Liver (tissue), 9 donors: ENCODE measurements around the gene NRG3. TPM values are rescaled to one million over a fixed set of nuclear protein-coding genes. Genes with fewer than 3 reads are reported as not detected.

Experiments
- DNase-seq: peaks from one replicate; pipeline ENCODE4 v3.0.0-alpha.2; 2017; ENCODE audit warnings: low spot score
- H3K27ac ChIP-seq, 2 donors: one replicate each; pipeline ENCODE4 v1.7.0; 2013; ENCODE audit warnings: inconsistent platforms in 2 of 2, low read length in 2 of 2, control low read depth in 1 of 2, low read depth in 1 of 2, mild to moderate bottlenecking in 1 of 2
- H3K27me3 ChIP-seq, 4 donors: one replicate each; pipeline versions ENCODE4 v1.6.1 to v1.7.0; 2013; ENCODE audit warnings: low read length in 3 of 4, inconsistent platforms in 1 of 4, mild to moderate bottlenecking in 1 of 4, moderate library complexity in 1 of 4; ENCODE audit not compliant: control insufficient read depth in 4 of 4, insufficient read depth in 4 of 4
- H3K36me3 ChIP-seq, 4 donors: one replicate each; pipeline versions ENCODE4 v1.6.1 to v1.7.0; 2013; ENCODE audit warnings: low read length in 3 of 4, mild to moderate bottlenecking in 3 of 4, low read depth in 1 of 4, moderate library complexity in 1 of 4; ENCODE audit not compliant: control insufficient read depth in 4 of 4, insufficient read depth in 3 of 4
- H3K4me1 ChIP-seq, 4 donors: one replicate each; pipeline versions ENCODE4 v1.6.1 to v1.7.0; 2013; ENCODE audit warnings: low read length in 3 of 4, mild to moderate bottlenecking in 3 of 4, moderate library complexity in 1 of 4; ENCODE audit not compliant: control insufficient read depth in 4 of 4, insufficient read depth in 4 of 4
- H3K4me3 ChIP-seq, 3 donors: one replicate each; pipeline versions ENCODE4 v1.6.1 to v1.7.0; 2013; ENCODE audit warnings: low read length in 3 of 3, control low read depth in 1 of 3, low read depth in 1 of 3, mild to moderate bottlenecking in 1 of 3
- H3K9ac ChIP-seq, 2 donors: one replicate each; pipeline ENCODE4 v1.7.0; 2013; ENCODE audit warnings: low read length in 2 of 2, mild to moderate bottlenecking in 2 of 2, moderate library complexity in 2 of 2, control low read depth in 1 of 2, low read depth in 1 of 2
- H3K9me3 ChIP-seq, 4 donors: one replicate each; pipeline versions ENCODE4 v1.6.1 to v1.7.0; 2013; ENCODE audit warnings: low read length in 3 of 4; ENCODE audit not compliant: control insufficient read depth in 4 of 4
- CTCF ChIP-seq: fragments of 150-350 bp; IDR thresholded peaks from 2 replicates; pipeline ENCODE4 v1.5.1; 2017; ENCODE audit warnings: improper control_type of control experiment, low read depth, low read length; ENCODE audit not compliant: missing input control
- EGR1 ChIP-seq, 2 donors: IDR thresholded peaks; 2 replicates each; pipeline ENCODE4 v1.6.1; 2016 to 2018; ENCODE audit warnings: antibody characterized with exemption in 2 of 2, low read depth in 2 of 2
- FOXA1 ChIP-seq: IDR thresholded peaks from 2 replicates; pipeline ENCODE4 v1.6.1; 2016; ENCODE audit warnings: antibody characterized with exemption
- FOXA2 ChIP-seq: IDR thresholded peaks from 2 replicates; pipeline ENCODE4 v1.6.1; 2016; ENCODE audit warnings: antibody characterized with exemption
- GABPA ChIP-seq, 2 donors: IDR thresholded peaks in 1 of 2; conservative IDR thresholded peaks in 1 of 2; 2 replicates each; pipeline ENCODE4 v1.6.1; 2016; ENCODE audit warnings: antibody characterized with exemption in 2 of 2, mild to moderate bottlenecking in 1 of 2, moderate library complexity in 1 of 2
- HNF4A ChIP-seq, 2 donors: conservative IDR thresholded peaks; 2 replicates each; pipeline ENCODE4 v1.6.1; 2016; ENCODE audit warnings: antibody characterized with exemption in 2 of 2, mild to moderate bottlenecking in 2 of 2
- HNF4G ChIP-seq: IDR thresholded peaks from 2 replicates; pipeline ENCODE4 v1.6.1; 2016; ENCODE audit warnings: antibody characterized with exemption
- JUND ChIP-seq, 2 donors: IDR thresholded peaks; 2 replicates each; pipeline ENCODE4 v1.6.1; 2016; ENCODE audit warnings: antibody characterized with exemption in 2 of 2
- MAX ChIP-seq: IDR thresholded peaks from 2 replicates; pipeline ENCODE4 v1.6.1; 2016; ENCODE audit warnings: antibody characterized with exemption
- NR2F2 ChIP-seq: IDR thresholded peaks from 2 replicates; pipeline ENCODE4 v1.6.1; 2016; ENCODE audit warnings: antibody characterized with exemption
- RAD21 ChIP-seq, 2 donors: IDR thresholded peaks; 2 replicates each; pipeline ENCODE4 v1.6.1; 2016; ENCODE audit warnings: antibody characterized with exemption in 2 of 2, mild to moderate bottlenecking in 2 of 2
- RXRA ChIP-seq, 2 donors: IDR thresholded peaks; 2 replicates each; pipeline ENCODE4 v1.6.1; 2017 to 2018; ENCODE audit warnings: antibody characterized with exemption in 2 of 2, mild to moderate bottlenecking in 1 of 2
- SP1 ChIP-seq: IDR thresholded peaks from 2 replicates; pipeline ENCODE4 v1.6.1; 2018; ENCODE audit warnings: antibody characterized with exemption, mild to moderate bottlenecking
- TAF1 ChIP-seq: conservative IDR thresholded peaks from 2 replicates; pipeline ENCODE4 v1.6.1; 2016; ENCODE audit warnings: antibody characterized with exemption, mild to moderate bottlenecking
- WGBS: extraction: QIAGEN DNeasy Blood & Tissue Kit; methylation state at CpG from one replicate; pipeline ENCODE4 v1.1.7; 2013; 5-methylcytosine and 5-hydroxymethylcytosine counted together
- polyA plus RNA-seq, 2 donors: library from polyadenylated mRNA; stranded (reverse) in 1 of 2; unstranded in 1 of 2; fragments of 200-250 nt in 1 of 2; fragments of >200 nt in 1 of 2; fragmentation: Nextera tagmentation in 1 of 2; extraction: Ambion mirVana in 1 of 2; gene quantifications; one replicate each; pipeline versions ENCODE4 v1.2.1 to v1.2.3, GENCODE V29; 2013 to 2015
- total RNA-seq, 2 donors: library from RNA; depleted of rRNA; stranded (reverse); fragments of >200 nt; gene quantifications; one replicate each; pipeline ENCODE4 v1.2.3, GENCODE V29; 2014
- TF ChIP-seq, protein P1 (sequence below): IDR thresholded peaks from 2 replicates; pipeline ENCODE4 v1.6.1; 2016; ENCODE audit warnings: antibody characterized with exemption
- donor health status: healthy.
- donor health status: healthy.
- donor health status: healthy.
- donor health status: healthy.
- donor health status: healthy.

Gene NRG3
- total and polyA plus RNA-seq, 4 donors = 0.24 to 3.7 (median 0.38) TPM

DNA sequence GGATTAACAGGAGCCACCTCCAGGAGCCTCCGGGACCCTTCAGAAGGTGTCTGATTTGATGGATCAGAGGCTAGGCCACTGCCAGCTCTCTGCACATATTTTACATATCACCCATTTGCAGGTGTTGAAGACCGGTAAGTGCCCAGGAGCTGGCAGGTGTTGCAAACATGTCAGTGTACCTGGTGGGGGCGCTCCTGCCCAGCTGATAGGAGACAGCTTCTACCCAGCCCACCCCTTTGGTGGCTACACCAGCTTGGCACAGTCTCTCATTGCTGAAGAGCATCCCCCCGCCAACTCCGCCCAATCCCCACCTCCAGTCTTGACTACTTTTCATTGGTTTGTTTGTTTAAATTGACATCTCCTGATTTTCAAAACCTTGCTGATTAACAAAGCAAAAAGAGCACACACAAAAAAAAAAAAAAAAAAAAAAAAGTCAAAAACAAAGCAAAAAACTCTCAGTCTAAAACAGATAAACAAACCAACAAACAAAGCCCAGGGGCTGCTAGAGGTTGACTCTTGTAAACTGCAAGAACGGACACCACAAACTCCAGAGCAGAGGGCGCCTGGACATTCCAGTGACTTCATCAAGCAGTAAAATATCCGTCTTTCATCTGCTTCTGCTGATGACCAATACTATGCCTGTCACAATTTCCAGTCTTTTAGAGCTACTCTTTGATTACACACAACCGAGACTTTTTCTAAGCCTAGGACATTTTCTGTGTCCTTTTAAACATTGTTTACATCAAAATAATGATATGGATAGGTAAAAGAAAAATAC is 275.3 kb downstream of the NRG3 start:
- 56% methylated on average over 9 of the region's 9 CpGs for WGBS
- H3K4me1 ChIP-seq = no peaks in the 10 kb centered on the region
- TF ChIP-seq CTCF = peak; percentile 32
- no peak for TF ChIP-seq TAF1
- TF ChIP-seq RAD21 (IDR thresholded peaks at IDR 0.05) = peak; percentile 73 to 75
- H3K9ac ChIP-seq = no peak overlapping the region
- no peak overlapping the region for H3K4me3 ChIP-seq
- H3K27me3 ChIP-seq = no peaks in the 10 kb centered on the region
- H3K9me3 ChIP-seq = no peaks in the 10 kb centered on the region
- DNase-seq = peak; percentile 38
- no peaks in the 10 kb centered on the region for H3K36me3 ChIP-seq
- H3K27ac ChIP-seq = no peak overlapping the region

GRCh38 chr10:82160307-82160706 is 285.3 kb downstream of the NRG3 start:
- H3K9me3 ChIP-seq = no peaks in the 10 kb centered on the region
- H3K36me3 ChIP-seq = no peaks in the 10 kb centered on the region
- TF ChIP-seq RXRA (IDR thresholded peaks at IDR 0.05) = no peak
- TF ChIP-seq TAF1 = no peak
- no peak for TF ChIP-seq FOXA2
- TF ChIP-seq RAD21 (IDR thresholded peaks at IDR 0.05) = no peak
- no peak for TF ChIP-seq HNF4A (conservative IDR thresholded peaks at IDR 0.05)
- no peak for TF ChIP-seq MAX
- TF ChIP-seq SP1 = no peak
- TF ChIP-seq EGR1 (IDR thresholded peaks at IDR 0.05; ENCODE audit: low read depth in 2 of 2) = no peak
- TF ChIP-seq GABPA (IDR thresholded peaks at IDR 0.05 in 1 of 2, conservative IDR thresholded peaks at IDR 0.05 in 1 of 2) = no peak
- TF ChIP-seq CTCF = no peak
- TF ChIP-seq, protein P1, sequence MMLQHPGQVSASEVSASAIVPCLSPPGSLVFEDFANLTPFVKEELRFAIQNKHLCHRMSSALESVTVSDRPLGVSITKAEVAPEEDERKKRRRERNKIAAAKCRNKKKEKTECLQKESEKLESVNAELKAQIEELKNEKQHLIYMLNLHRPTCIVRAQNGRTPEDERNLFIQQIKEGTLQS = no peak
- no peak for TF ChIP-seq HNF4G
- H3K27ac ChIP-seq = no peak overlapping the region
- no peak for DNase-seq
- H3K4me3 ChIP-seq = no peak overlapping the region
- no peak overlapping the region for H3K9ac ChIP-seq
- peaks cover 0 to 17% (median 5%) of the 10 kb centered on the region in 4 donors for H3K4me1 ChIP-seq
- 96% methylated on average over 1 of the region's 1 CpG for WGBS
- no peaks in the 10 kb centered on the region for H3K27me3 ChIP-seq

- DNase-seq = no peak
- Histone ChIP-seq H3K27me3 (no peaks in the 10 kb centered on the region), H3K4me1 (peaks cover 0 to 17% (median 5%) of the 10 kb centered on the region in 4 donors), H3K4me3 (no peak overlapping the region), H3K27ac (no peak overlapping the region), H3K9ac (no peak overlapping the region), H3K36me3 (no peaks in the 10 kb centered on the region), H3K9me3 (no peaks in the 10 kb centered on the region)
- WGBS = 88% methylated on average over 2 of the region's 2 CpGs
- no peak for TF ChIP-seq FOXA2
- TF ChIP-seq HNF4A (conservative IDR thresholded peaks at IDR 0.05) = no peak
- TF ChIP-seq FOXA1 = no peak
- no peak for TF ChIP-seq JUND (IDR thresholded peaks at IDR 0.05)
- no peak for TF ChIP-seq RXRA (IDR thresholded peaks at IDR 0.05)
- no peak for TF ChIP-seq CTCF
- TF ChIP-seq EGR1 (IDR thresholded peaks at IDR 0.05; ENCODE audit: low read depth in 2 of 2) = no peak
- TF ChIP-seq, protein P1 = no peak
- TF ChIP-seq GABPA (IDR thresholded peaks at IDR 0.05 in 1 of 2, conservative IDR thresholded peaks at IDR 0.05 in 1 of 2) = no peak
- no peak for TF ChIP-seq HNF4G
- TF ChIP-seq MAX = no peak
- no peak for TF ChIP-seq RAD21 (IDR thresholded peaks at IDR 0.05)
- no peak for TF ChIP-seq NR2F2
Observed at GRCh38 chr10:82161264-82161663, 286.3 kb downstream of the NRG3 start.
